ENCODE results near the gene NUP62. TPM values are rescaled to one million over a fixed set of nuclear protein-coding genes. Genes with fewer than 3 reads are reported as not detected.

The NUP62 gene
- total and polyA plus RNA-seq, 2 experiments from 2014 or later: 43.3 to 71.3 TPM

DNA sequence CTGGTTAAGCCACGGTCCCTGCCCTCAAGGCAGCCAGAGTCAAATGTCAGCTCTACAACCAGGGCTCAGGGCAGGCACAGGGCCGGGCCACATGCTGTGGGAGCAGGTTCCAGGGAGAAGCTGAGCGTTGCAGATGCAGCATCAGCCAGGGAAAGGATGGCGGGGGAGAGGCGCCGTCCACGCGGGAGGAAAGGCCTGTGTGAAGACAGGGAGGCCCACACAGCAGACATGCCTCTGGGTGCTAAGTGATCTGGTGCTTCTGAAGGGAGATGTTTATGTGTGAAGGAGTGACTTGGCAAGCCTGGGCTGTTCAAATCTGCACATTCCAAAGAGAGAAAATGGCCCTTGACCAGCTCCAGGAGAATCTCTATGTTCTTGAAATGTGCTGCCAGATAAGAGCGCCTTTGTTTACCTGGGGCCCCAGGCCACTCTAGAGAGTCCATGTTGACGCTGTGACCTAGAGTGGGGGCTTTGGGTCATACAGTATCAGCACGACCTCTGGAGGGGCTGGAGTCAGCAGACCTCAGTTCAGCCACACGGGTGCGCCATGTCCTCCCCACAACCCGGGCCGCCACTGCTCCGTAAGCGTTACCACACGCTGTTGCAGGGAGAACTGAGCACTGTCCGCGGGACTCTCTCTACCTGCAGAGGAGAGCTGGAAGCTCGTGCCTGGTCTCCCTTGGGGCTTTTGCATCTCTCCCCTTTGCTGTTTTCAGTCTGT is 16.2 kb downstream of the NUP62 start:
- Histone ChIP-seq H3K4me3 (no peak overlapping the region), H3K36me3 (peaks cover 9% of the 10 kb centered on the region), H3K9me3 (ENCODE audit: low read depth) (no peaks in the 10 kb centered on the region), H3K27ac (peak overlapping the region; percentile 78), H3K4me1 (ENCODE audit: low read depth) (no peaks in the 10 kb centered on the region), H3K27me3 (no peaks in the 10 kb centered on the region)
- TF ChIP-seq, protein P1, sequence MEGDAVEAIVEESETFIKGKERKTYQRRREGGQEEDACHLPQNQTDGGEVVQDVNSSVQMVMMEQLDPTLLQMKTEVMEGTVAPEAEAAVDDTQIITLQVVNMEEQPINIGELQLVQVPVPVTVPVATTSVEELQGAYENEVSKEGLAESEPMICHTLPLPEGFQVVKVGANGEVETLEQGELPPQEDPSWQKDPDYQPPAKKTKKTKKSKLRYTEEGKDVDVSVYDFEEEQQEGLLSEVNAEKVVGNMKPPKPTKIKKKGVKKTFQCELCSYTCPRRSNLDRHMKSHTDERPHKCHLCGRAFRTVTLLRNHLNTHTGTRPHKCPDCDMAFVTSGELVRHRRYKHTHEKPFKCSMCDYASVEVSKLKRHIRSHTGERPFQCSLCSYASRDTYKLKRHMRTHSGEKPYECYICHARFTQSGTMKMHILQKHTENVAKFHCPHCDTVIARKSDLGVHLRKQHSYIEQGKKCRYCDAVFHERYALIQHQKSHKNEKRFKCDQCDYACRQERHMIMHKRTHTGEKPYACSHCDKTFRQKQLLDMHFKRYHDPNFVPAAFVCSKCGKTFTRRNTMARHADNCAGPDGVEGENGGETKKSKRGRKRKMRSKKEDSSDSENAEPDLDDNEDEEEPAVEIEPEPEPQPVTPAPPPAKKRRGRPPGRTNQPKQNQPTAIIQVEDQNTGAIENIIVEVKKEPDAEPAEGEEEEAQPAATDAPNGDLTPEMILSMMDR (IDR thresholded peaks at IDR 0.05; ENCODE audit: low read depth, low read length): no peak
- no peak for DNase-seq (ENCODE audit: low read depth in 1 of 2, low spot score in 1 of 2)

DNA sequence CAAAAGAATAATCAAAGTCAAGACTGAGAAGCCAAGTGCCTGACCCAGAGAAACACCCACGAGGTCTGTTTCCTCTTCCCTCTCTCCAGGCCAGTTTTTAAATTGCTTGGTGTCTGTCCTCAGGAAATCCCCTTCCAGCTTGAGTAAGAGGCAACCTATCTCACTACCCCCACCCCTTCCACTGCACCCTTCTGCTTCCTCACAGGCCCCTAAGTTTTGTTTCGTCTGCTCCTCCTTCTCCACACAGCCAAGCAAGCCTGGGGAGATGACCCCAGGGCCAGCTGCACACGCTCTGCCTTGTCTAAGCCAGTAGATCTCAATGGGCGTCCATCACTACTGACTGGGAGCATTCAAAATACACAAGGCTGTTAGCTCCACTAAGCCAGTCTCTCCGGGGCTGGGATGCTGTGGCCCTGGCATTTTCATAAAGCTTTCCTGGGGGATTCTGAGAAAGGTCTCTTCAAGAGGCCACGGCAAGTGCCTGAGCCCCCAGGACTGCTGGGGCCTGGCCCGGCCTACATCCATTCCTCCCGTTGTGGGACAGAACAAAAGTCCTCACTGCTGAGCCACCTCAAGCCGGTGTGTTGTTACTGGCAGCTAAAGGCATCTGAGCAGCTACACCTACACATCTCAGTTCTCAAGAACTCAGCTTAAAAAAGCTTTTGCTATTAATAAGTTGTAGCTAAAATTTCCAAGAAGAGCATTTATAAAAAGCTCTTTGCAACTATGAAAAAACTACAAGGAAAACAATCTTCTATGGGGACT is 17.7 kb downstream of the NUP62 start:
- peak in 1 of 2 donors; percentile 16 for DNase-seq (ENCODE audit: low read depth in 1 of 2, low spot score in 1 of 2)
- no peak overlapping the region for H3K27ac ChIP-seq
- TF ChIP-seq, protein P1 (IDR thresholded peaks at IDR 0.05; ENCODE audit: low read depth, low read length): no peak

DNA sequence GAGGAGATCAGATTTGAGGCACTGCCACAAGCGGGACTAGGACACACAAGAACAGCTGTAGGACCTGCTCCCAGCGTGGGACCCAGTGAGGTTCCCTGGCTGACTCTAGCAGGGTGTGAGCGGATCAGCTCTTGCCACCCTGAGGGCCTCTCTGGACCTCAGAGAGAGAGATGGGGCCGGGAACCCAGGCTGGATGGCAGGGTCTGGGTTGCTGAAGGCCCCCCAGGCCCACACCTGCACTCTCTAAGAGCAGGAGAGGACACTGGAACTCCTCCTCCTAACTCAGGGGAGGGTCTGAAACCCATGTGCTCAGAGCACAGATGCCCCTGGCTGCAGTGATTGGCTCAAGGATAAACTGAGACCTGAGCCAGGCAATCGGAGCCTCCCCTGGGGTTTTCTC is 19.1 kb downstream of the NUP62 start:
- H3K27ac ChIP-seq: no peak overlapping the region
- DNase-seq (ENCODE audit: low read depth in 1 of 2, low spot score in 1 of 2): no peak
- H3K4me1 ChIP-seq (ENCODE audit: low read depth): no peaks in the 10 kb centered on the region
- H3K9me3 ChIP-seq (ENCODE audit: low read depth): no peaks in the 10 kb centered on the region
- TF ChIP-seq, protein P1 (IDR thresholded peaks at IDR 0.05; ENCODE audit: low read depth, low read length): no peak
- H3K27me3 ChIP-seq: no peaks in the 10 kb centered on the region
- peaks cover 15% of the 10 kb centered on the region for H3K36me3 ChIP-seq
- no peak overlapping the region for H3K4me3 ChIP-seq

More for the DNA sequence above, 17.7 kb downstream of the NUP62 start:
- H3K27me3 ChIP-seq: no peaks in the 10 kb centered on the region
- no peaks in the 10 kb centered on the region for H3K4me1 ChIP-seq (ENCODE audit: low read depth)
- H3K4me3 ChIP-seq: no peak overlapping the region
- H3K9me3 ChIP-seq (ENCODE audit: low read depth): no peaks in the 10 kb centered on the region
- peaks cover 15% of the 10 kb centered on the region for H3K36me3 ChIP-seq

- Histone ChIP-seq H3K4me3 (no peak overlapping the region), H3K27ac (no peak overlapping the region), H3K9me3 (ENCODE audit: low read depth) (no peaks in the 10 kb centered on the region), H3K36me3 (peaks cover 15% of the 10 kb centered on the region), H3K27me3 (no peaks in the 10 kb centered on the region), H3K4me1 (ENCODE audit: low read depth) (no peaks in the 10 kb centered on the region)
- TF ChIP-seq, protein P1 (IDR thresholded peaks at IDR 0.05; ENCODE audit: low read depth, low read length): no peak
- DNase-seq (ENCODE audit: low read depth in 1 of 2, low spot score in 1 of 2): no peak
Observed at GRCh38 chr19:49908480-49909420, 20.6 kb downstream of the NUP62 start.

- H3K27ac ChIP-seq: no peak overlapping the region
- peaks cover 15% of the 10 kb centered on the region for H3K36me3 ChIP-seq
- no peaks in the 10 kb centered on the region for H3K4me1 ChIP-seq (ENCODE audit: low read depth)
- TF ChIP-seq, protein P1 (IDR thresholded peaks at IDR 0.05; ENCODE audit: low read depth, low read length): no peak
- H3K9me3 ChIP-seq (ENCODE audit: low read depth): no peaks in the 10 kb centered on the region
- no peaks in the 10 kb centered on the region for H3K27me3 ChIP-seq
- H3K4me3 ChIP-seq: no peak overlapping the region
- no peak for DNase-seq (ENCODE audit: low read depth in 1 of 2, low spot score in 1 of 2)
Observed at GRCh38 chr19:49907745-49908446, 21.4 kb downstream of the NUP62 start.

Data from cardiac muscle cell (in vitro differentiated cells and primary cell).